ENCODE measurements around the gene DRAP1. TPM values are rescaled to one million over a fixed set of nuclear protein-coding genes. Genes with fewer than 3 reads are reported as not detected.

Gene DRAP1
- total RNA-seq (100 to 1,000 TPM in 1 of 2 experiments, 10 to 100 TPM in 1; 94.6 to 103 TPM), polyA plus RNA-seq (115 TPM)

- CTCF ChIA-PET, result interaction anchor here (1.0 to 2.5 kb wide), 4 partner anchors 11 to 32 kb away, joined by 3 to 33 read pairs (median 4); partner anchors contain the start of genes CCDC85B and FIBP
Observed at GRCh38 chr11:65919141-65919572, at the start of gene DRAP1. Gene DRAP1, plus strand, starts transcription at chr11:65919426. Its CDS starts 76 bp downstream, at chr11:65919502.

GRCh38 chr11:65869643-65870306 is 49.5 kb upstream of the DRAP1 start:
- no peak for DNase-seq
- no peak overlapping the region for H3K4me3 ChIP-seq (ENCODE audit: low read length)
- H3K9me3 Mint-ChIP-seq, result no peaks in the 10 kb centered on the region
- peaks cover 8% of the 10 kb centered on the region for H3K36me3 ChIP-seq (ENCODE audit: insufficient read depth, low read length)
- peaks cover 18 to 42% (median 23%) of the 10 kb centered on the region in 3 donors for H3K4me1 Mint-ChIP-seq
- no peaks in the 10 kb centered on the region for H3K27me3 Mint-ChIP-seq
- H3K36me3 Mint-ChIP-seq, result peaks cover 2 to 26% (median 3%) of the 10 kb centered on the region in 3 donors
- H3K9me3 ChIP-seq (ENCODE audit: low read length), result no peaks in the 10 kb centered on the region
- no peak overlapping the region for H3K27ac ChIP-seq (ENCODE audit: low read depth, low read length)
- CTCF ChIA-PET, result interaction anchor here (7.7 to 24.5 kb wide), 2 partner anchors 10 to 18 kb away, joined by 87 to 560 read pairs; partner anchors contain the start of genes CCDC85B, CFL1, CTSW and FIBP
- H3K27ac Mint-ChIP-seq, result peak overlapping the region in 4 of 8 donors; percentile 21 to 68 (median 42)
- H3K27me3 ChIP-seq (ENCODE audit: insufficient read depth, low read length, poor library complexity, severe bottlenecking), result no peaks in the 10 kb centered on the region
- peaks cover 26% of the 10 kb centered on the region for H3K4me1 ChIP-seq (ENCODE audit: insufficient read depth, low read length)
- peak overlapping the region in 1 of 7 donors; percentile 54 for H3K4me3 Mint-ChIP-seq
- POLR2A ChIA-PET, result interaction anchor here (0.5 to 5.2 kb wide), 3 partner anchors 10 to 183 kb away, joined by 3 to 39 read pairs (median 3); partner anchors contain the start of genes CFL1, MUS81 and SF3B2

More at GRCh38 chr11:65919141-65919572, at the start of gene DRAP1:
- POLR2A ChIA-PET, result interaction anchor here (0.6 to 2.3 kb wide), 6 partner anchors 9 to 31 kb away, joined by 3 to 30 read pairs (median 5); partner anchors contain the start of genes CCDC85B, FIBP and FOSL1
- peaks cover 4 to 47% (median 6%) of the 10 kb centered on the region in 3 donors for H3K36me3 Mint-ChIP-seq
- peaks cover 27 to 63% (median 36%) of the 10 kb centered on the region in 3 donors for H3K4me1 Mint-ChIP-seq
- H3K4me3 Mint-ChIP-seq, result peak within 1 kb of the TSS; percentile 88 to 98 (median 93)
- peaks cover 0 to 3% of the 10 kb centered on the region in 2 donors for H3K27me3 Mint-ChIP-seq
- peaks cover 38% of the 10 kb centered on the region for H3K4me1 ChIP-seq (ENCODE audit: insufficient read depth, low read length)
- H3K27ac Mint-ChIP-seq, result peak within 1 kb of the TSS; percentile 86 to 98 (median 91)
- no peaks in the 10 kb centered on the region for H3K27me3 ChIP-seq (ENCODE audit: insufficient read depth, low read length, poor library complexity, severe bottlenecking)
- peak within 1 kb of the TSS; percentile 82 for H3K27ac ChIP-seq (ENCODE audit: low read depth, low read length)
- no peaks in the 10 kb centered on the region for H3K9me3 Mint-ChIP-seq
- H3K4me3 ChIP-seq (ENCODE audit: low read length), result peak within 1 kb of the TSS; percentile 96
- peak; percentile 96 to 100 (median 98) for DNase-seq
- H3K9me3 ChIP-seq (ENCODE audit: low read length), result no peaks in the 10 kb centered on the region
- H3K36me3 ChIP-seq (ENCODE audit: insufficient read depth, low read length), result peaks cover 16% of the 10 kb centered on the region

GRCh38 chr11:65870307-65870658 is 48.9 kb upstream of the DRAP1 start:
- Mint-ChIP-seq H3K9me3 (no peaks in the 10 kb centered on the region), H3K27me3 (no peaks in the 10 kb centered on the region), H3K4me3 (peak overlapping the region in 2 of 7 donors; percentile 6 to 61), H3K4me1 (peaks cover 18 to 42% (median 23%) of the 10 kb centered on the region in 3 donors), H3K27ac (peak overlapping the region in 4 of 8 donors; percentile 12 to 68 (median 42)), H3K36me3 (peaks cover 0 to 21% (median 0%) of the 10 kb centered on the region in 3 donors)
- ChIA-PET CTCF (interaction anchor here (7.7 to 24.5 kb wide), 2 partner anchors 10 to 18 kb away, joined by 87 to 560 read pairs; partner anchors contain the start of genes CCDC85B, CFL1, CTSW and FIBP), POLR2A (interaction anchor here (0.9 to 5.2 kb wide), 2 partner anchors 11 to 182 kb away, joined by 3 to 39 read pairs; partner anchors contain the start of genes CFL1, MUS81 and SF3B2)
- Histone ChIP-seq H3K4me3 (ENCODE audit: low read length) (no peak overlapping the region), H3K36me3 (ENCODE audit: insufficient read depth, low read length) (peaks cover 3% of the 10 kb centered on the region), H3K9me3 (ENCODE audit: low read length) (no peaks in the 10 kb centered on the region), H3K27me3 (ENCODE audit: insufficient read depth, low read length, poor library complexity, severe bottlenecking) (no peaks in the 10 kb centered on the region), H3K27ac (ENCODE audit: low read depth, low read length) (no peak overlapping the region), H3K4me1 (ENCODE audit: insufficient read depth, low read length) (peaks cover 26% of the 10 kb centered on the region)
- no peak for DNase-seq

- POLR2A ChIA-PET, result interaction anchor here (0.5 to 5.2 kb wide), 4 partner anchors 12 to 89 kb away, joined by 3 to 39 read pairs (median 5); partner anchors contain the start of genes CCDC85B, CFL1, FIBP and MUS81
- Mint-ChIP-seq H3K27me3 (no peaks in the 10 kb centered on the region), H3K4me1 (peaks cover 18 to 42% (median 23%) of the 10 kb centered on the region in 3 donors), H3K36me3 (peaks cover 0 to 14% (median 0%) of the 10 kb centered on the region in 3 donors), H3K27ac (peak overlapping the region in 6 of 8 donors; percentile 12 to 84 (median 60)), H3K4me3 (peak overlapping the region in 6 of 7 donors; percentile 11 to 61 (median 24)), H3K9me3 (no peaks in the 10 kb centered on the region)
- CTCF ChIA-PET, result interaction anchor here (0.7 to 24.5 kb wide), 5 partner anchors 11 to 121 kb away, joined by 3 to 560 read pairs (median 3); partner anchors contain the start of genes CCDC85B, CFL1, CTSW and FIBP
- H3K27me3 ChIP-seq (ENCODE audit: insufficient read depth, low read length, poor library complexity, severe bottlenecking), result no peaks in the 10 kb centered on the region
- no peak overlapping the region for H3K27ac ChIP-seq (ENCODE audit: low read depth, low read length)
- H3K4me3 ChIP-seq (ENCODE audit: low read length), result no peak overlapping the region
- peaks cover 26% of the 10 kb centered on the region for H3K4me1 ChIP-seq (ENCODE audit: insufficient read depth, low read length)
- H3K36me3 ChIP-seq (ENCODE audit: insufficient read depth, low read length), result no peaks in the 10 kb centered on the region
- no peak for DNase-seq
- no peaks in the 10 kb centered on the region for H3K9me3 ChIP-seq (ENCODE audit: low read length)
Observed at GRCh38 chr11:65870706-65871681, 48.2 kb upstream of the DRAP1 start.

GRCh38 chr11:65871811-65872548 is 47.2 kb upstream of the DRAP1 start:
- ChIA-PET POLR2A (interaction anchor here (0.5 to 5.2 kb wide), 4 partner anchors 13 to 88 kb away, joined by 3 to 39 read pairs (median 5); partner anchors contain the start of genes CCDC85B, CFL1, FIBP and MUS81), CTCF (interaction anchor here (0.7 to 24.5 kb wide), 5 partner anchors 12 to 120 kb away, joined by 3 to 560 read pairs (median 3); partner anchors contain the start of genes CCDC85B, CFL1, CTSW and FIBP)
- Histone ChIP-seq H3K9me3 (ENCODE audit: low read length) (no peaks in the 10 kb centered on the region), H3K4me1 (ENCODE audit: insufficient read depth, low read length) (peaks cover 26% of the 10 kb centered on the region), H3K4me3 (ENCODE audit: low read length) (no peak overlapping the region), H3K36me3 (ENCODE audit: insufficient read depth, low read length) (no peaks in the 10 kb centered on the region), H3K27me3 (ENCODE audit: insufficient read depth, low read length, poor library complexity, severe bottlenecking) (no peaks in the 10 kb centered on the region), H3K27ac (ENCODE audit: low read depth, low read length) (no peak overlapping the region)
- peaks cover 0 to 7% (median 0%) of the 10 kb centered on the region in 3 donors for H3K36me3 Mint-ChIP-seq
- DNase-seq, result no peak
- peaks cover 0 to 3% of the 10 kb centered on the region in 2 donors for H3K27me3 Mint-ChIP-seq
- peak overlapping the region in 2 of 8 donors; percentile 57 to 72 for H3K27ac Mint-ChIP-seq
- H3K9me3 Mint-ChIP-seq, result no peaks in the 10 kb centered on the region
- peaks cover 18 to 42% (median 23%) of the 10 kb centered on the region in 3 donors for H3K4me1 Mint-ChIP-seq
- peak overlapping the region in 6 of 7 donors; percentile 19 to 54 (median 46) for H3K4me3 Mint-ChIP-seq

- no peaks in the 10 kb centered on the region for H3K9me3 ChIP-seq (ENCODE audit: low read length)
- H3K4me3 ChIP-seq (ENCODE audit: low read length), result peak within 1 kb of the TSS; percentile 82
- DNase-seq, result no peak
- ChIA-PET CTCF (interaction anchor here (1.5 to 24.5 kb wide), 3 partner anchors 13 to 93 kb away, joined by 5 to 560 read pairs (median 87); partner anchors contain the start of genes AP5B1, CCDC85B, CFL1 and CTSW), POLR2A (interaction anchor here (1.3 to 5.2 kb wide), 5 partner anchors 12 to 18 kb away, joined by 4 to 39 read pairs (median 8); partner anchors contain the start of genes CCDC85B, CFL1, FIBP and MUS81)
- peaks cover 0 to under 1% (median 0%) of the 10 kb centered on the region in 3 donors for H3K36me3 Mint-ChIP-seq
- H3K27me3 Mint-ChIP-seq, result peaks cover 0 to 3% of the 10 kb centered on the region in 2 donors
- peaks cover 24% of the 10 kb centered on the region for H3K4me1 ChIP-seq (ENCODE audit: insufficient read depth, low read length)
- no peaks in the 10 kb centered on the region for H3K27me3 ChIP-seq (ENCODE audit: insufficient read depth, low read length, poor library complexity, severe bottlenecking)
- H3K9me3 Mint-ChIP-seq, result no peaks in the 10 kb centered on the region
- peak within 1 kb of the TSS; percentile 80 to 99 (median 94) for H3K27ac Mint-ChIP-seq
- H3K4me1 Mint-ChIP-seq, result peaks cover 18 to 42% (median 27%) of the 10 kb centered on the region in 3 donors
- peak within 1 kb of the TSS; percentile 81 to 93 (median 88) for H3K4me3 Mint-ChIP-seq
- no peaks in the 10 kb centered on the region for H3K36me3 ChIP-seq (ENCODE audit: insufficient read depth, low read length)
- H3K27ac ChIP-seq (ENCODE audit: low read depth, low read length), result peak within 1 kb of the TSS; percentile 76
Observed at GRCh38 chr11:65872586-65873317, 46.5 kb upstream of the DRAP1 start, which contains the start of gene EFEMP2. Gene EFEMP2, minus strand, starts transcription at chr11:65872800. Its CDS starts 446 bp downstream, at chr11:65872354.

Data from CD8-positive, alpha-beta memory T cell (primary cell).